PC-9 (cell line): ENCODE measurements around the gene TBCB.

Source experiments
- CTCF ChIP-seq: fragments of 200-600 bp; sonication (generic); conservative IDR thresholded peaks from 2 replicates; pipeline ENCODE4 v1.6.1; 2017; ENCODE audit warnings: mixed run types, antibody characterized with exemption, mild to moderate bottlenecking, moderate library complexity
- EZH2 ChIP-seq: fragments of 200-600 bp; sonication (generic); IDR thresholded peaks from 2 replicates; pipeline ENCODE4 v1.8.0; 2017; ENCODE audit warnings: antibody characterized with exemption, low read depth

- TF ChIP-seq CTCF, result no peak
- TF ChIP-seq EZH2, result no peak
These were observed 33.9 kb upstream of the TBCB start for GRCh38 chr19:36081385-36081784.
